NB4 (cell line): Measurements from ENCODE around the gene LRRC4C.

Source experiments
- POLR2A ChIP-seq: IDR thresholded peaks from 2 replicates; pipeline ENCODE4 v1.6.1; 2011; ENCODE audit warnings: mild to moderate bottlenecking; ENCODE audit not compliant: insufficient read length; ENCODE audit errors: extremely low read depth
- TF ChIP-seq, protein P1 (sequence below): IDR thresholded peaks from one replicate; pipeline ENCODE4 v1.5.1; 2012; ENCODE audit warnings: low read depth, low read length

- TF ChIP-seq, protein P1, sequence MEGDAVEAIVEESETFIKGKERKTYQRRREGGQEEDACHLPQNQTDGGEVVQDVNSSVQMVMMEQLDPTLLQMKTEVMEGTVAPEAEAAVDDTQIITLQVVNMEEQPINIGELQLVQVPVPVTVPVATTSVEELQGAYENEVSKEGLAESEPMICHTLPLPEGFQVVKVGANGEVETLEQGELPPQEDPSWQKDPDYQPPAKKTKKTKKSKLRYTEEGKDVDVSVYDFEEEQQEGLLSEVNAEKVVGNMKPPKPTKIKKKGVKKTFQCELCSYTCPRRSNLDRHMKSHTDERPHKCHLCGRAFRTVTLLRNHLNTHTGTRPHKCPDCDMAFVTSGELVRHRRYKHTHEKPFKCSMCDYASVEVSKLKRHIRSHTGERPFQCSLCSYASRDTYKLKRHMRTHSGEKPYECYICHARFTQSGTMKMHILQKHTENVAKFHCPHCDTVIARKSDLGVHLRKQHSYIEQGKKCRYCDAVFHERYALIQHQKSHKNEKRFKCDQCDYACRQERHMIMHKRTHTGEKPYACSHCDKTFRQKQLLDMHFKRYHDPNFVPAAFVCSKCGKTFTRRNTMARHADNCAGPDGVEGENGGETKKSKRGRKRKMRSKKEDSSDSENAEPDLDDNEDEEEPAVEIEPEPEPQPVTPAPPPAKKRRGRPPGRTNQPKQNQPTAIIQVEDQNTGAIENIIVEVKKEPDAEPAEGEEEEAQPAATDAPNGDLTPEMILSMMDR: no peak
- no peak for TF ChIP-seq POLR2A
Observed at GRCh38 chr11:40185793-40186192, 1273.7 kb downstream of the LRRC4C start.
